Measurements from ENCODE around the gene POGLUT2.
"Not testable (repeated sequence)": the region's sequence is repeated elsewhere in the genome, so short reads cannot be mapped to it uniquely, and the experiment has no call there.

Gene POGLUT2

DNA sequence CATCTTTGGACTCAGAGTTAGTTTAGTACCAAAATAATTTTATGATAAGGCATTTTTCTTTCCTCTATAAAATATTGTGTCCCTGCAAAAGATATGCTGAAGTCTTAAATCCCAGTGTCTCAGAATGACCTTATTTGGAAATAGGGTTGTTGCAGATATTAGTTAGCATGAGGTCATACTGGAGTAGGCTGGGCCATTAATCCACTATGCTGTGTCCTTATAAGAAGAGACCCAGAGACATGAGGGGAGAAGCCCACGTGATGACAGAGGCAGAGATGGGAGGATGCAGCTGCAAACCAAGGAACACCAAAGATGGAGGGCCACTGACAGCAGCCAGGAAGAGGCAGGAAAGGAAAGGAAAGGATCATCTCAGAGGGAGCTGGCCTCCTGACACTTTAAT lies 6.4 kb downstream of the POGLUT2 start:
- H3K4me3 ChIP-seq (ENCODE audit: low read depth, low read length), result no peak overlapping the region
- DNase-seq (ENCODE audit: low read depth, low spot score), result no peak
- in situ Hi-C loops (cut with HindIII; ENCODE audit: low sequenced_read_pairs), result no loop called here
- TF ChIP-seq, protein P1, sequence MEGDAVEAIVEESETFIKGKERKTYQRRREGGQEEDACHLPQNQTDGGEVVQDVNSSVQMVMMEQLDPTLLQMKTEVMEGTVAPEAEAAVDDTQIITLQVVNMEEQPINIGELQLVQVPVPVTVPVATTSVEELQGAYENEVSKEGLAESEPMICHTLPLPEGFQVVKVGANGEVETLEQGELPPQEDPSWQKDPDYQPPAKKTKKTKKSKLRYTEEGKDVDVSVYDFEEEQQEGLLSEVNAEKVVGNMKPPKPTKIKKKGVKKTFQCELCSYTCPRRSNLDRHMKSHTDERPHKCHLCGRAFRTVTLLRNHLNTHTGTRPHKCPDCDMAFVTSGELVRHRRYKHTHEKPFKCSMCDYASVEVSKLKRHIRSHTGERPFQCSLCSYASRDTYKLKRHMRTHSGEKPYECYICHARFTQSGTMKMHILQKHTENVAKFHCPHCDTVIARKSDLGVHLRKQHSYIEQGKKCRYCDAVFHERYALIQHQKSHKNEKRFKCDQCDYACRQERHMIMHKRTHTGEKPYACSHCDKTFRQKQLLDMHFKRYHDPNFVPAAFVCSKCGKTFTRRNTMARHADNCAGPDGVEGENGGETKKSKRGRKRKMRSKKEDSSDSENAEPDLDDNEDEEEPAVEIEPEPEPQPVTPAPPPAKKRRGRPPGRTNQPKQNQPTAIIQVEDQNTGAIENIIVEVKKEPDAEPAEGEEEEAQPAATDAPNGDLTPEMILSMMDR (IDR thresholded peaks at IDR 0.05; ENCODE audit: low read depth, low read length), result no peak

DNA sequence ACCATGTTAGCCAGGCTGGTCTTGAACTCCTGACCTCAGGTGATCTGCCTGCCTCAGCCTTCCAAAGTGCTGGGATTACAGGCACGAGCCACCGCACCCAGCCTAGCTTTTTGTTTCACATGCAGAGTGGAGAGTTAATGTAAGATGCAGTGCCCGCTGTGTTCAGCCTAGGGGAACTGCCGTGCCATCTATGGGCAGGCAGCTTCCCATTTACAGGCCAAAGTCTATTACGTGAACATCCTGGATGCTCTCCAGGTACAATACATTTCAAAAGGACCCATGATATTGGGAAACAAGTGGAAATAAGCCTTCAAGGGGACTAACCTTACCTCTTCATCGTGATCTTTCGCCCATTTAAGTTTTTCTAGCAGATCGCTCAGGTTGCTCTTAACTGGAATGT lies 10.1 kb downstream of the POGLUT2 start:
- no peak overlapping the region for H3K4me3 ChIP-seq (ENCODE audit: low read depth, low read length)
- DNase-seq (ENCODE audit: low read depth, low spot score), result no peak
- in situ Hi-C loops (cut with HindIII; ENCODE audit: low sequenced_read_pairs), result no loop called here
- TF ChIP-seq, protein P1 (IDR thresholded peaks at IDR 0.05; ENCODE audit: low read depth, low read length), result no peak

DNA sequence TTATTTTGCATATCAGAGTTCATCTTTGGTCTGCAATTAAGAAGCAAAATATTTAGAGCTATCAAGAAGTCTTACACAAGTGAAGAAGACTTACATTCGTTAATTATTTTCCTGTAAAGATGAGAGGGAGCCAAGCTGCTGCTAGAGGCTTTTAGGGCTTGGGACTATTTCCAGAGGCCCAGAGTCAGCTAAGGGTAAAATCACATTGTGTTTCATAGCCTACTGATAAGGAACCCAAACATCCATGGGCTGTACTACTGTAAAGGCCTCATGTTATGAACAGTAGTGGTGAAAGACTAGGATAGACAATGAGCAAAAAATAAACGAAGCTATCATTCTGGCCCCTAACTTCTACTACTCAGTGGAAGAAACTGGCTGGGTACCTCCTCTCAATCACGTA lies 14.3 kb downstream of the POGLUT2 start:
- no peak overlapping the region for H3K4me3 ChIP-seq (ENCODE audit: low read depth, low read length)
- TF ChIP-seq, protein P1 (IDR thresholded peaks at IDR 0.05; ENCODE audit: low read depth, low read length), result no peak
- in situ Hi-C loops (cut with HindIII; ENCODE audit: low sequenced_read_pairs), result no loop called here
- DNase-seq (ENCODE audit: low read depth, low spot score), result no peak

DNA sequence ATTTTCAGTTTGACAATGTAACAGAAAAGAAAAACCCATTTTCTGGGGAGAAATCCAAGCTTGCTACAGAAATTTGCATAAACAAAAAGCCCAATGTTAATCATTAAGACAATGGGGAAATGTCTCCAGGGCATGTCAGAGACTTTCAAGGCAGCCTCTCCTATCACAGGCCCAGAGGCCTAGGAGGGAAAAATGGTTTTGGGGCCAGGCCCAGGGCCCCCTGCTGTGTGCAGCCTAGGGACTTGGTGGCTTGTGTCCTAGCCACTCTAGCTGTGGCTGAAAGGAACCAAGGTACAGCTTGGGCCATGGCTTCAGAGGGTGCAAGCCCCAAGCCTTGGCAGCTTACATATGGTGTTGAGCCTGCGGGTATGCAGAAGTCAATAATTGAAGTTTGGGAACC lies 17.2 kb downstream of the POGLUT2 start:
- in situ Hi-C loops (cut with HindIII; ENCODE audit: low sequenced_read_pairs), result no loop called here
- TF ChIP-seq, protein P1 (IDR thresholded peaks at IDR 0.05; ENCODE audit: low read depth, low read length), result no peak

DNA sequence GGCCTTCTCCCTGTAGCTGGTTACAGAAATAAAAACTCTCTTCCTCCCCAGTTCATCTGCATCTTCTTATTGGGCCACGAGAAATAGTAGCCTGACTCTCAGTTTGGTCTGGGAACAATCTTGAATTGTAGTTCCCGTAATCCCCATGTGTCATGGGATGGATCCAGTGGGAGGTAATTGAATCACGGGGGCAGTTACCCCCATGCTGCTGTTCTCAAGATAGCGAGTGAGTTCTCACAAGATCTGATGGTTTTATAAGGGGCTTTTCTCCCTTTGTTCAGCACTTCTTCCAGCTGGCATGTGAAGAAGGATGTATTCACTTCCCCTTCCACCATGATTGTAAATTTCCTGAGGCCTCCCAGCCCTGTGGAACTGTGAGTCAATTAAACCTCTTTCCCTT lies 18.1 kb downstream of the POGLUT2 start:
- in situ Hi-C loops (cut with HindIII; ENCODE audit: low sequenced_read_pairs); H3K4me3 ChIP-seq (ENCODE audit: low read depth, low read length); DNase-seq (ENCODE audit: low read depth, low spot score): not testable (repeated sequence)

More for the DNA sequence above, 17.2 kb downstream of the POGLUT2 start:
- H3K4me3 ChIP-seq (ENCODE audit: low read depth, low read length), result no peak overlapping the region
- DNase-seq (ENCODE audit: low read depth, low spot score), result no peak

DNA sequence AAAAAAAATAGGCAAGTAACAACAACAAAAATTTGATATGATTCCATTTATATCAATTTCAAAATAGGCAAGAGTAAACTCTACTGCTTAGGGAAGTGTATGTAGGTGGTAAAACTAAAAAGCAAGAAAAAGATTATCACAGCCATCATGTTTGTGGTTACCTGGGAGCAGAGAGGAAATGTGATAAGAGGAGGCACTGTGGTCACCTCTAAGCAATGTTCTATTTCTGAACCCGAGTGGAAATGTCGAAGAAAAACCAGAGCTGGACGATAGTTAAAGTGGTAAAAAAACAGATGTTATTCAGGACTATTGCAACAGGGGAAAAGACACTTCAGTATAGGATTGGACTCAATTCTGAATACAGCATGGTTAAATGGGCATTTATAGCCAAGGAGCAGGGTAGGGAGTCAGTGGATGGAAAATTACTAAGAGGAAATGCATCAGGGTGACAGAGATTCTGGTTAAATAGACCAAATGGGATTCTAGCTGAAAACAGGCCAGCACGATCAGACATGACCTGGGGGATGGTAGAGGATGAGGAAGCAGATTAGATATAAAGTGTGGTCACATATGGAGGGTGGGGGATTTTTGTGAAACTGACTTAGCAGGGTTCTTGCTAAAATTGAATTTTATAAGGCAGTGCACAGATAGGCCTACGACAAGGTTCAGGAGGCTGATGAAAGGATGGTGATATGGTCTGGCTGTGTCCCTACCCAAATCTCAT lies 19.2 kb downstream of the POGLUT2 start:
- no peak for DNase-seq (ENCODE audit: low read depth, low spot score)
- no peak overlapping the region for H3K4me3 ChIP-seq (ENCODE audit: low read depth, low read length)
- TF ChIP-seq, protein P1 (IDR thresholded peaks at IDR 0.05; ENCODE audit: low read depth, low read length), result no peak
- in situ Hi-C loops (cut with HindIII; ENCODE audit: low sequenced_read_pairs), result no loop called here

DNA sequence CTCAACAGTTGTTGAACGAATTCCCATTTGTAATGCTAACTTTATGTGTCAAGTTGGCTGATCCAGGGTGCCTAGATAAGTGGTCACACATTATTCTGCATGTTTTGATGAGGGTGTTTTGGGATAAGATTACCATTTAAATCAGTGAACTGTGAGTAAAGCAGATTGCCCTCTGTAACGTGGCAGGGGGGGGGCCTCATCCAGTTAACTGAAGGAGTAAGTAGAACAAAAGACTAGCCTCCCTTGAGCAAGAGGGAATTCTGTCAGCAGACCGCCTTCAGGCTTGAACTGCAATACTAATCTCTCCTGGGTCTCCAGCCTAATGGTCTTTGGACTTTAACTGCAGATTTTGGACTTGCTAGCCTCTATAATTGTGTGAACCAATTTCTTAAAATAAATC lies 21.0 kb downstream of the POGLUT2 start:
- DNase-seq (ENCODE audit: low read depth, low spot score), result no peak
- TF ChIP-seq, protein P1 (IDR thresholded peaks at IDR 0.05; ENCODE audit: low read depth, low read length), result no peak
- no peak overlapping the region for H3K4me3 ChIP-seq (ENCODE audit: low read depth, low read length)
- in situ Hi-C loops (cut with HindIII; ENCODE audit: low sequenced_read_pairs), result no loop called here

Measured in astrocyte of the spinal cord (primary cell).